Suprapubic skin (tissue), 4 donors: Measurements from ENCODE around the gene PDE6H. TPM values are rescaled to one million over a fixed set of nuclear protein-coding genes. Genes with fewer than 3 reads are reported as not detected.

Source experiments
- DNase-seq, 2 donors: peaks; one replicate each; pipeline ENCODE4 v3.0.0-alpha.2; 2019; ENCODE audit warnings: low spot score in 2 of 2
- H3K27ac ChIP-seq: fragments of 200-600 bp; sonication (generic); one replicate; pipeline ENCODE4 v1.5.1; 2019
- H3K27me3 ChIP-seq: fragments of 200-600 bp; sonication (generic); one replicate; pipeline ENCODE4 v1.5.1; 2019
- H3K36me3 ChIP-seq: fragments of 200-600 bp; sonication (generic); one replicate; pipeline ENCODE4 v1.5.1; 2019
- H3K4me1 ChIP-seq: fragments of 200-600 bp; sonication (generic); one replicate; pipeline ENCODE4 v1.5.1; 2019
- H3K4me3 ChIP-seq: fragments of 200-600 bp; sonication (generic); one replicate; pipeline ENCODE4 v1.5.1; 2019; ENCODE audit warnings: mild to moderate bottlenecking
- H3K9me3 ChIP-seq: fragments of 200-600 bp; sonication (generic); one replicate; pipeline ENCODE4 v1.5.1; 2019
- CTCF ChIP-seq, 2 donors: fragments of 200-600 bp in 1 of 2; fragments of 450-650 bp in 1 of 2; sonication (generic) in 1 of 2; IDR thresholded peaks; one replicate each; pipeline ENCODE4 v1.5.1; 2016 to 2019; ENCODE audit warnings: antibody characterized with exemption in 2 of 2, mild to moderate bottlenecking in 1 of 2, moderate library complexity in 1 of 2
- EP300 ChIP-seq: sonication (generic); formaldehyde crosslinking; IDR thresholded peaks from one replicate; pipeline ENCODE4 v1.6.1; 2017; ENCODE audit warnings: antibody characterized with exemption
- POLR2A ChIP-seq, 2 donors: fragments of 450-650 bp; IDR thresholded peaks; one replicate each; pipeline ENCODE4 v1.6.1; 2017; ENCODE audit warnings: antibody characterized with exemption in 2 of 2, mild to moderate bottlenecking in 2 of 2, moderate library complexity in 2 of 2
- POLR2AphosphoS5 ChIP-seq, 3 donors: sonication (generic); formaldehyde crosslinking; IDR thresholded peaks; one replicate each; pipeline ENCODE4 v1.6.1; 2017; ENCODE audit warnings: antibody characterized with exemption in 3 of 3
- WGBS: methylation state at CpG from one replicate; pipeline ENCODE4 v1.1.5; 2018; 5-methylcytosine and 5-hydroxymethylcytosine counted together
- total RNA-seq, 4 donors: library from RNA; depleted of rRNA; stranded (reverse); fragments of >200 nt; gene quantifications; one replicate each; pipeline ENCODE4 v1.1.0, GENCODE V29; 2016

The PDE6H gene
- total RNA-seq, 4 donors from 2014 or later = not detected

- Histone ChIP-seq H3K4me3 (no peak overlapping the region), H3K36me3 (no peaks in the 10 kb centered on the region), H3K9me3 (no peaks in the 10 kb centered on the region), H3K27me3 (no peaks in the 10 kb centered on the region), H3K27ac (no peak overlapping the region), H3K4me1 (no peaks in the 10 kb centered on the region)
- WGBS = 68% methylated on average over 1 of the region's 1 CpG
- DNase-seq = no peak
- TF ChIP-seq POLR2A (IDR thresholded peaks at IDR 0.05) (no peak), CTCF (IDR thresholded peaks at IDR 0.05) (no peak), EP300 (no peak), POLR2AphosphoS5 (IDR thresholded peaks at IDR 0.05) (no peak)
Observed at GRCh38 chr12:14989790-14990189, 16.9 kb downstream of the PDE6H start.

- Histone ChIP-seq H3K4me1 (no peaks in the 10 kb centered on the region), H3K9me3 (no peaks in the 10 kb centered on the region), H3K4me3 (no peak overlapping the region), H3K27ac (no peak overlapping the region), H3K36me3 (no peaks in the 10 kb centered on the region), H3K27me3 (no peaks in the 10 kb centered on the region)
- TF ChIP-seq POLR2A (IDR thresholded peaks at IDR 0.05) (no peak), EP300 (no peak), CTCF (IDR thresholded peaks at IDR 0.05) (no peak), POLR2AphosphoS5 (IDR thresholded peaks at IDR 0.05) (no peak)
- no peak for DNase-seq
Observed at GRCh38 chr12:14991069-14991468, 18.2 kb downstream of the PDE6H start.

- no peaks in the 10 kb centered on the region for H3K36me3 ChIP-seq
- no peak for DNase-seq
- WGBS = 94% methylated on average over 3 of the region's 3 CpGs
- H3K27me3 ChIP-seq = no peaks in the 10 kb centered on the region
- no peaks in the 10 kb centered on the region for H3K9me3 ChIP-seq
- no peak for TF ChIP-seq CTCF (IDR thresholded peaks at IDR 0.05)
- TF ChIP-seq POLR2A (IDR thresholded peaks at IDR 0.05) = no peak
- no peak for TF ChIP-seq EP300
- no peak for TF ChIP-seq POLR2AphosphoS5 (IDR thresholded peaks at IDR 0.05)
- no peak overlapping the region for H3K27ac ChIP-seq
- no peaks in the 10 kb centered on the region for H3K4me1 ChIP-seq
- no peak overlapping the region for H3K4me3 ChIP-seq
Observed at GRCh38 chr12:14992673-14993072, 19.8 kb downstream of the PDE6H start.

GRCh38 chr12:14993117-14993516, 20.3 kb downstream of the PDE6H start:
- TF ChIP-seq POLR2AphosphoS5 (IDR thresholded peaks at IDR 0.05) (no peak), EP300 (no peak), CTCF (IDR thresholded peaks at IDR 0.05) (no peak), POLR2A (IDR thresholded peaks at IDR 0.05) (no peak)
- Histone ChIP-seq H3K27ac (no peak overlapping the region), H3K9me3 (no peaks in the 10 kb centered on the region), H3K27me3 (no peaks in the 10 kb centered on the region), H3K4me3 (no peak overlapping the region), H3K36me3 (no peaks in the 10 kb centered on the region), H3K4me1 (no peaks in the 10 kb centered on the region)
- DNase-seq = no peak
- WGBS = 90% methylated on average over 5 of the region's 5 CpGs

- TF ChIP-seq CTCF (IDR thresholded peaks at IDR 0.05) (no peak), POLR2AphosphoS5 (IDR thresholded peaks at IDR 0.05) (no peak), POLR2A (IDR thresholded peaks at IDR 0.05) (no peak), EP300 (no peak)
- no peak overlapping the region for H3K27ac ChIP-seq
- no peaks in the 10 kb centered on the region for H3K27me3 ChIP-seq
- no peaks in the 10 kb centered on the region for H3K9me3 ChIP-seq
- DNase-seq = no peak
- WGBS = 77% methylated on average over 4 of the region's 4 CpGs
- H3K36me3 ChIP-seq = no peaks in the 10 kb centered on the region
- H3K4me1 ChIP-seq = no peaks in the 10 kb centered on the region
- H3K4me3 ChIP-seq = no peak overlapping the region
Observed at GRCh38 chr12:14993537-14994266, 20.9 kb downstream of the PDE6H start.
